K562 (cell line): ENCODE measurements around the gene COL6A1. TPM values are rescaled to one million over a fixed set of nuclear protein-coding genes. Genes with fewer than 3 reads are reported as not detected.

Source experiments
- BCOR ChIP-seq: fragments of 450-650 bp; IDR thresholded peaks from 2 replicates; pipeline ENCODE4 v1.6.1; 2016
- BRCA1 ChIP-seq, 2 experiments: fragments of 450-650 bp in 1 of 2; sonication (generic) in 1 of 2; formaldehyde crosslinking in 1 of 2; IDR thresholded peaks; 2 replicates each; pipeline versions ENCODE4 v1.5.0 to v1.6.1; 2017 to 2020; ENCODE audit warnings: mild to moderate bottlenecking in 1 of 2, missing genetic modification reagents in 1 of 2
- CC2D1A ChIP-seq: fragments of 450-650 bp; IDR thresholded peaks from 2 replicates; pipeline ENCODE4 v1.6.1; 2017; ENCODE audit warnings: mild to moderate bottlenecking
- CHD4 ChIP-seq: fragments of 200-600 bp; sonication (generic); IDR thresholded peaks from 3 replicates; pipeline ENCODE4 v1.6.1; 2012; ENCODE audit warnings: low read depth, mild to moderate bottlenecking, mixed read lengths, low read length, inconsistent platforms; ENCODE audit not compliant: insufficient read depth, insufficient replicate concordance, poor library complexity, severe bottlenecking
- ELF2 ChIP-seq: fragments of 250-450 bp; sonication (Bioruptor Pico); IDR thresholded peaks from 2 replicates; pipeline ENCODE4 v1.5.0; 2021; ENCODE audit warnings: mild to moderate bottlenecking
- ESRRA ChIP-seq: fragments of 450-650 bp; IDR thresholded peaks from 2 replicates; pipeline ENCODE4 v1.6.1; 2014; ENCODE audit warnings: low read depth, mild to moderate bottlenecking, moderate library complexity, borderline replicate concordance
- HEY1 ChIP-seq: fragments of 250-450 bp; sonication (Bioruptor Pico); IDR thresholded peaks from 2 replicates; pipeline ENCODE4 v1.5.0; 2020; ENCODE audit warnings: mild to moderate bottlenecking, moderate library complexity, borderline replicate concordance
- KLF10 ChIP-seq: fragments of 250-450 bp; sonication (Bioruptor Pico); IDR thresholded peaks from 2 replicates; pipeline ENCODE4 v1.6.1; 2021; ENCODE audit warnings: matching md5 sums
- MEF2A ChIP-seq: IDR thresholded peaks from 2 replicates; pipeline ENCODE4 v1.6.1; 2011; ENCODE audit warnings: low read depth, mild to moderate bottlenecking, low read length, moderate library complexity; ENCODE audit not compliant: control insufficient read depth
- MIER1 ChIP-seq: fragments of 450-650 bp; IDR thresholded peaks from 2 replicates; pipeline ENCODE4 v1.6.1; 2016; ENCODE audit warnings: antibody characterized with exemption, mild to moderate bottlenecking, low read depth
- NCOA2 ChIP-seq, 2 experiments: fragments of 450-650 bp; IDR thresholded peaks; 2 replicates each; pipeline ENCODE4 v1.6.1; 2018; ENCODE audit warnings: mild to moderate bottlenecking in 2 of 2, moderate library complexity in 1 of 2; ENCODE audit not compliant: partially characterized antibody in 2 of 2
- NCOA4 ChIP-seq: fragments of 450-650 bp; IDR thresholded peaks from 2 replicates; pipeline ENCODE4 v1.6.1; 2018; ENCODE audit warnings: mild to moderate bottlenecking; ENCODE audit not compliant: partially characterized antibody
- NR3C1 ChIP-seq: sonication (generic); formaldehyde crosslinking; IDR thresholded peaks from 2 replicates; pipeline ENCODE4 v1.8.1; 2022; ENCODE audit warnings: missing genetic modification reagents
- PHF20 ChIP-seq: fragments of 450-650 bp; IDR thresholded peaks from 2 replicates; pipeline ENCODE4 v1.6.1; 2018; ENCODE audit not compliant: partially characterized antibody
- PHF8 ChIP-seq: fragments of 200-600 bp; sonication (generic); IDR thresholded peaks from 2 replicates; pipeline ENCODE4 v1.6.1; 2012; ENCODE audit warnings: mixed run types, mild to moderate bottlenecking, inconsistent platforms, low read length, moderate library complexity, borderline replicate concordance
- POU5F1 ChIP-seq: fragments of 150-350 bp; IDR thresholded peaks from 2 replicates; pipeline ENCODE4 v1.6.1; 2014; ENCODE audit warnings: borderline replicate concordance, low read length, low read depth, mild to moderate bottlenecking; ENCODE audit not compliant: partially characterized antibody
- RBM34 ChIP-seq: fragments of 200-400 bp; formaldehyde crosslinking; IDR thresholded peaks from 2 replicates; pipeline ENCODE4 v1.6.1; 2018; ENCODE audit warnings: low read length, borderline replicate concordance; ENCODE audit not compliant: insufficient read depth
- SREBF2 ChIP-seq: sonication (generic); formaldehyde crosslinking; IDR thresholded peaks from 2 replicates; pipeline ENCODE4 v1.4.0; 2020; ENCODE audit warnings: mild to moderate bottlenecking, missing genetic modification reagents
- SRSF9 ChIP-seq: fragments of 200-400 bp; formaldehyde crosslinking; IDR thresholded peaks from 2 replicates; pipeline ENCODE4 v1.6.1; 2017; ENCODE audit warnings: low read depth, low read length, borderline replicate concordance
- TCF7 ChIP-seq: sonication (generic); IDR thresholded peaks from 2 replicates; pipeline ENCODE4 v1.6.1; 2016; ENCODE audit warnings: antibody characterized with exemption, borderline replicate concordance
- TEAD1 ChIP-seq, 2 experiments: fragments of 450-650 bp in 1 of 2; sonication (generic) in 1 of 2; formaldehyde crosslinking; IDR thresholded peaks; 2 replicates each; pipeline versions ENCODE4 v1.4.0 to v1.8.0; 2020 to 2022; ENCODE audit warnings: mild to moderate bottlenecking in 2 of 2, missing genetic modification reagents in 1 of 2
- THRB ChIP-seq: fragments of 450-650 bp; formaldehyde crosslinking; conservative IDR thresholded peaks from 2 replicates; pipeline ENCODE4 v1.4.0; 2022; ENCODE audit warnings: mild to moderate bottlenecking, missing genetic modification characterization
- TSC22D4 ChIP-seq: fragments of 450-650 bp; IDR thresholded peaks from 2 replicates; pipeline ENCODE4 v1.6.1; 2016; ENCODE audit warnings: missing genetic modification characterization, missing biosample characterization, control low read depth
- WHSC1 ChIP-seq: IDR thresholded peaks from one replicate; pipeline ENCODE4 v1.6.1; 2012; ENCODE audit warnings: low read length, control low read depth, inconsistent platforms
- ZFPM2 ChIP-seq: fragments of 250-450 bp; sonication (Bioruptor Pico); IDR thresholded peaks from 2 replicates; pipeline ENCODE4 v1.5.1; 2022; ENCODE audit warnings: mild to moderate bottlenecking
- ZNF24 ChIP-seq: fragments of 450-650 bp; IDR thresholded peaks from 2 replicates; pipeline ENCODE4 v1.6.1; 2016
- ZNF311 ChIP-seq: fragments of 250-450 bp; sonication (Bioruptor Pico); IDR thresholded peaks from 2 replicates; pipeline ENCODE4 v1.4.0; 2020; ENCODE audit warnings: mild to moderate bottlenecking, moderate library complexity
- polyA plus RNA-seq, 8 experiments: library from polyadenylated mRNA; depleted of rRNA in 4 of 8; stranded (reverse) in 5 of 8; unstranded in 3 of 8; fragments of >200 nt; fragmentation: Nextera tagmentation in 2 of 8; fragmentation: Illumina TruSeq in 1 of 8; extraction: Ambion mirVana in 2 of 8; extraction: Trizol in 1 of 8; gene quantifications; 2 replicates each; pipeline versions ENCODE4 v1.2.1 to v1.2.3, GENCODE V29; 2011 to 2014; ENCODE audit warnings: inconsistent platforms in 1 of 8, missing spikeins in 1 of 8
- total RNA-seq, 7 experiments: library from RNA; depleted of rRNA in 6 of 7; stranded (reverse); fragments of >200 nt in 6 of 7; fragmentation: Illumina TruSeq in 2 of 7; extraction: Trizol in 2 of 7; gene quantifications; 2 replicates each; pipeline versions ENCODE4 v1.2.1 to v1.2.3, GENCODE V29; 2011 to 2021; ENCODE audit warnings: low replicate concordance in 1 of 7
- TF ChIP-seq, protein P1 (sequence below): fragments of 450-650 bp; conservative IDR thresholded peaks from 2 replicates; pipeline ENCODE4 v1.6.1; 2016; ENCODE audit warnings: missing genetic modification characterization, low read depth, mild to moderate bottlenecking, control low read depth, missing compliant biosample characterization

COL6A1 gene
- total and polyA plus RNA-seq, 9 of the 15 experiments (the other 6 are each of a cell fraction or from before 2014, with no cell fraction given), result 0.07 to 1.3 (median 0.14) TPM; not detected in 3

GRCh38 chr21:45984584-45985095 is 3.1 kb downstream of the COL6A1 start (continued):
- TF ChIP-seq TSC22D4 (tag) (0 out of 2 replicates have a peak, but pooled peaks have one; percentile 84), PHF8 (no peak), RBM34 (no peak), BRCA1 (IDR thresholded peaks at IDR 0.05) (no peak), BRCA1 (CRISPR knock-in tag; IDR thresholded peaks at IDR 0.05) (no peak), ZNF24 (no peak), WHSC1 (no peak), ZNF311 (CRISPR knock-in tag) (no peak), CC2D1A (peak; percentile 54; the same call in 1 of the 2 replicates), HEY1 (no peak), THRB (CRISPR knock-in tag) (0 out of 2 replicates have a peak, but pooled peaks have one; percentile 34), SRSF9 (no peak), ELF2 (CRISPR knock-in tag) (no peak), TEAD1 (CRISPR knock-in tag; IDR thresholded peaks at IDR 0.05) (no peak), ESRRA (no peak), TCF7 (no peak), NCOA2 (IDR thresholded peaks at IDR 0.05; ENCODE audit: partially characterized antibody in 2 of 2) (no peak), NCOA4 (peak; percentile 45), CHD4 (peak; percentile 34), PHF20 (peak; percentile 49), POU5F1 (no peak), SREBF2 (CRISPR knock-in tag) (no peak), MIER1 (no peak), ZFPM2 (CRISPR knock-in tag) (no peak), BCOR (peak; percentile 70), KLF10 (CRISPR knock-in tag) (no peak), NR3C1 (no peak), MEF2A (no peak)
- TF ChIP-seq, protein P1, sequence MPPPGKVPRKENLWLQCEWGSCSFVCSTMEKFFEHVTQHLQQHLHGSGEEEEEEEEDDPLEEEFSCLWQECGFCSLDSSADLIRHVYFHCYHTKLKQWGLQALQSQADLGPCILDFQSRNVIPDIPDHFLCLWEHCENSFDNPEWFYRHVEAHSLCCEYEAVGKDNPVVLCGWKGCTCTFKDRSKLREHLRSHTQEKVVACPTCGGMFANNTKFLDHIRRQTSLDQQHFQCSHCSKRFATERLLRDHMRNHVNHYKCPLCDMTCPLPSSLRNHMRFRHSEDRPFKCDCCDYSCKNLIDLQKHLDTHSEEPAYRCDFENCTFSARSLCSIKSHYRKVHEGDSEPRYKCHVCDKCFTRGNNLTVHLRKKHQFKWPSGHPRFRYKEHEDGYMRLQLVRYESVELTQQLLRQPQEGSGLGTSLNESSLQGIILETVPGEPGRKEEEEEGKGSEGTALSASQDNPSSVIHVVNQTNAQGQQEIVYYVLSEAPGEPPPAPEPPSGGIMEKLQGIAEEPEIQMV (tag), result no peak
